Stimulated activated CD4-positive, alpha-beta T cell treated with anti-CD3 and anti-CD28 coated beads, Interleukin-1b, Interleukin-23, amount 100 ng/mL, for 48 hours (primary cell): ENCODE data around the gene PRPF6.

Source experiments
- DNase-seq: peaks from one replicate; pipeline ENCODE4 v3.0.0-alpha.2; 2020

The PRPF6 gene

DNA sequence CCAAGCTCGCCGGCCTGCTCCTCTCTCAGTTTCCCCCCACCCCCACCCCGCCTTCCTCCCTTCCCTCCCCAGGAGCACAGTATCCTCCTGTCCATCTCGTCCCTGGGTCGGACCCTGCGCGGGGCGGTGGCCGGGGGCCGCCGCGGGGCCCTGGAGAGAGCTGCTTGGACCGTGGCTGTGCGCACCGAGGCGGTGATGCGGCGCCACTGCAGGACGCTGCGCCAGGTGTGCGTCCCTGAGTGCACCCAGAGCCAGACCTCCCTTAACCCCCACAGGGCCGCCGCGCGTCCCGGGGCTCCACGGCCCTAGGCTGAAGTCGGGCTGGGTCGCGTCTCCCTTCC, 57.3 kb downstream of the PRPF6 start:
- no peak for DNase-seq

- peak; percentile 72 for DNase-seq
These were observed 57.8 kb downstream of the PRPF6 start for GRCh38 chr20:64038565-64039292.

- no peak for DNase-seq
These were observed 58.6 kb downstream of the PRPF6 start for GRCh38 chr20:64039293-64040160.

DNA sequence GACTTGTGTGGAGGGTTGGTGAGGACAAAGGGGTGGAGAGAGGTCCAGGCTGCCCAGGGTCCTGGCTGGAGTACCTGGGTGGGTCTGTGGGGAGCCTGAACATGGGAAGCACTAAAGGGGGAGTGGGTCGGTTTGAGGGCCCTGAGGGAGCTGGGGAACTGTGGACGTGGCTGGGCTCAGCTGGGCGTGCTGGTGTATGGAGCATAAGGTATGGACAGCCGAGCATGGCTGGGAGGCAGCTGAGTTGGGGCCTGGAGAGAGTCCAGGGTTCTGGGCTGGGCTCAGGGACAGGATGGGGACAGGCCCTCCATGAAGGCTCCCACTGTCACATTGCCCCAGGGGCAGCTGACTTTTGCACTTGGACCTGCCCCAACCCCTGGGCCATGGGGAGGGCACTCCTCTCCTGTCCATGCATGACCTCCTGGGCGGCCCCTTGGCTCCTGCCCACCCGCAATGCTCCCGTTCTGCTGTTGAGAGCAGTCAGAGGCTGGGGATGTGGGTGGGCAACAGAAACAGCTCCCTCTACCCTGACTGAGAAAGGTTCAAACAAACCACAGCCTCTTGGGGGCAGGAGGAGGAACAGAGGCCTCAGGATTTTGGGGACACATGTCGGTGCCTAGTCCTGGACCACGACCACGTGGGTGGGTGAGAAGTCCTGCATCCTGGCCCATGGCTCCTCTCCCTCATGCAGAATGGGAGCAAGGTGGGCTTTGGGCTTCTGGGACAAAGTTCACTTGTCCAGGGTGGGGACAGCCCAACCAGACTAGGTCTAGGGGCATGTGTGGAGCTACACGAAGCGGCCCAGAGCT, 59.5 kb downstream of the PRPF6 start:
- DNase-seq = no peak

DNA sequence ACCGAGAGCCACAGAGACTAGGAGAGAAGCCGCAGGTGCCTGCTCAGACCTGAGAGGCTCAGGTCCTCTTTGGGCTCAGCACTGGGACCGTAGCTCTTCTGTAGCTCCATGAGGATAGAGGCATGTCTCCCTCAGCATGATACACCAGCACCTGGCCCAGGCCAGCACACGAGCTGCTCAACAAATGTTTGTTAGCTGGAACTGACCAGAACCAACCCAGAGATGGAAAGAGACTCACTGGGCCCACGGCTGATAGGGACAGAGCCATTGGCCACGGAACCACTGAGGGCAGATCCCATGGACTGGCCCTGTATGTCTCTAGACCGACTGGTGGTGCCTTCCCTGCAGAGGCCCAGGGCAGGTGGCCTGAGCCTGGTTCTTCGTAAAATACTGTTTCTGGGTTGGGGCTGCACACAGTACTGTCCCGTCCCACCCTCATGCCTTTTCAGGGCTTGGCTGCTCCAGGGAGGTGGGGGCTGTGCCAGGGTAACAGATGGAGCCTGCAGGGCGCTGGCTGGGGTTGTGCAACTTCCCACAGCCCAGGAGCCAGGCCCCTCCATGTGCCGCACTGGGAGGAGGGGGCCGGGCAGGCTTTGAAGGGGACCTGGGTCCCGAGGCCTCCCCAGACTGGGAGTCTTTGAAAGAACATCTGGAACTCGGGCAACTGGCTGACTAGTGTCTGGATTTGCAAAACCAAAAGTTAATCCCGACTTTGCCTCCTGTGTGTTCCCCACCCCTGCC, 60.3 kb downstream of the PRPF6 start:
- no peak for DNase-seq

DNA sequence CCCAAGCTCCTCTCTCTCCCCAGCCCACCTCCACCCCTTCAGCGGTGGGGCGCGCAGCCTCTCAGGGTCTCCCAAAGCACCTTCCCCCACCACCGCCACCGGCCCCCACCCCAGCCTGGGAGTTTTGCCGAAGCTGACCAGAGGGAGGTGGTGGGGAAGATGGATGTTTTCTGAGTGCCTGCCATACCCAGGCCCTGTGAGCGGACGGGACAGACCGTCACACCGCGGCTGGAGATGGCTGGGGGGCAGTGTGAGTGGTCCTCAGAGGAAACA, 60.8 kb downstream of the PRPF6 start:
- no peak for DNase-seq

- DNase-seq = no peak
These were observed 61.3 kb downstream of the PRPF6 start for GRCh38 chr20:64042054-64042781.

- DNase-seq = no peak
These were observed 62.8 kb downstream of the PRPF6 start for GRCh38 chr20:64043768-64044167.

DNA sequence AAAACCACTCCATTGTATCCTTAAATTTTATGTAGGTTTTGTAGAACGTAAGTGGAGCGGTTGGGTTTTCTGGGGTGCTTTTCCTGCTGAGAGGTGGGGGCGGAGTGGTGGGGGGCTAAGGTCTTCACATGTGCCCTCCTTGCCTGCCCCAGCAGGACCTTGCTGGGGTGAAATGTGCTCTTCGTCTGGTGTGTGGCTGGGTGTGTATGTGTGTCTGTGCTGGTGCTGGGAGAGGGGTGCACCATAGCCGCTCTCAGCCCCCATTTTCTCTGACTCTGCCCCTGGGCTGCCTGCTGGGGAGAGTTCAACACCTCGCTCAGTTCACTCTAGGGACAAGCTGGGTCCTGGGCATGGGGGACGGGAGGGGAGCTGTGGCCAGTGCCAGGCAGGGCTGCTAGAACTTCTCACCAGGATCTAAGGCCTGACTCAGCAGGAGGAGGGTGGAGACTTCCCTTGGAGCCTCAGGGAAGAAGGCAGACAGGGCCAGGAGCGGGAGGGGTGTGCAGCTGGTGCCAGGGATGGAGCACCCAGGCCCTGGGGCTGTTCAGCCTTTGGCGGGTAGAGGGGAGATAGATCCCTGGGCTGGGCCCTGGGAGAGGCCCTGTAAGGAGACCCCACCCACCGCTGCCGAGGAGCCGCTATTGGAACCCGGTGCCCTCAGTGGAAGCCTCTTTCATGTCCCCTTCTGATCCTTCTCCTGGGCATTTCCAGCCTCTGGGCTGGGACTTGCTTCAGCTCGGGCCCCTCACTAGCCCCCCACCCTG, 63.7 kb downstream of the PRPF6 start:
- no peak for DNase-seq

GRCh38 chr20:64045346-64046011, 64.5 kb downstream of the PRPF6 start:
- DNase-seq = no peak

- no peak for DNase-seq
These were observed 66.1 kb downstream of the PRPF6 start for GRCh38 chr20:64047046-64047389.

DNA sequence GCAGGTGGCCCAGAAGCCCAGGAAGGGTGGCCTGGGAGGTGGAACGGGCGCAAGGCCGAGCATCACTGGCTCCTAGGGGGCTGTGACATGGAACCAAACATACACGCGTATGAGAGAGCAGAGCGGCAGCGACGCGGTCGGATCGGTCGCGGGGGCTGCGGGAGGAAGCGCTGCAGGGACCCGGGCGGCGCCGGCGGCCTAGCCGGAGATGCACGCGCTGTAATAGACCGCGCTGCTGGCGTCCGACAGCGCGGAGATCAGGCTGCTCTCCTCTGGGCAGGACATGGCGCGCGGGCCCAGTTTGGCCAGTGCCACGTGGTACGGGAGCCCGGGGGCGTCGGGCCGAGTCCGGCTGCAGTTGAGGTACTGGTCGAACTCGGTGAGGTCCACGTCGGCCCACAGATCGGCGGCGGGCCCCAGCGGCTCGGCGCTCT, 67.1 kb downstream of the PRPF6 start:
- no peak for DNase-seq

DNA sequence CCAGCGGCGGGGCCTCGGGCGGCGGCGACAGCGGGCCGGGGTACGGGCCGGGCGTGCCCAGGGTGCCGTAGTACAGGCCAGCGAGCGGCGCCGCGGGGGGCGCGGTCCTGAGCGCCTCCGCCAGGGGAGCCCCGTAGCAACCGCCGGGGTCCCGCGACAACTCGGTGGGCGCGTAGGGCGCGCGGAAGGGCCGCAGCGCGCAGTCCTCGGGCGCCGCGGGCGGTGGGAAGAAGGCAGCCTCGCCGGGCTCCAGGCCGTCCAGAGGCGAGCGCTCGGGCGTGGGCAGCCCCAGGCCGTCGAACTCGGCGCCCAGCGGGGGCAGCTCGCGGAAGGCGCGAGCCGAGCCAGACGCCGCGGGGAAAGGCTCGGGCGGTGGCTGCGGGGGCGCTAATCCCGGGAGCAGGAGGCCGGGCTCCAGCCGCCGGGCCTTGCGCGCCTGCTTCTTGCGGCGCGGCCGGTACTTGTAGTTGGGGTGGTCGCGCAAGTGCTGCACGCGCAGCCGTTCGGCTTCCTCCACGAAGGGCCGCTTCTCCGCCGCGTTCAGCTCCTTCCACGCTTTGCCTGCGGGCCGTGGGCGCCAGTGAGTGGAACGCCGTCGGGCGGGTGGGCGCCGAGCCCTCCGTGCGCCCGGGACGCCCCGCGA, 67.6 kb downstream of the PRPF6 start:
- DNase-seq = no peak

DNA sequence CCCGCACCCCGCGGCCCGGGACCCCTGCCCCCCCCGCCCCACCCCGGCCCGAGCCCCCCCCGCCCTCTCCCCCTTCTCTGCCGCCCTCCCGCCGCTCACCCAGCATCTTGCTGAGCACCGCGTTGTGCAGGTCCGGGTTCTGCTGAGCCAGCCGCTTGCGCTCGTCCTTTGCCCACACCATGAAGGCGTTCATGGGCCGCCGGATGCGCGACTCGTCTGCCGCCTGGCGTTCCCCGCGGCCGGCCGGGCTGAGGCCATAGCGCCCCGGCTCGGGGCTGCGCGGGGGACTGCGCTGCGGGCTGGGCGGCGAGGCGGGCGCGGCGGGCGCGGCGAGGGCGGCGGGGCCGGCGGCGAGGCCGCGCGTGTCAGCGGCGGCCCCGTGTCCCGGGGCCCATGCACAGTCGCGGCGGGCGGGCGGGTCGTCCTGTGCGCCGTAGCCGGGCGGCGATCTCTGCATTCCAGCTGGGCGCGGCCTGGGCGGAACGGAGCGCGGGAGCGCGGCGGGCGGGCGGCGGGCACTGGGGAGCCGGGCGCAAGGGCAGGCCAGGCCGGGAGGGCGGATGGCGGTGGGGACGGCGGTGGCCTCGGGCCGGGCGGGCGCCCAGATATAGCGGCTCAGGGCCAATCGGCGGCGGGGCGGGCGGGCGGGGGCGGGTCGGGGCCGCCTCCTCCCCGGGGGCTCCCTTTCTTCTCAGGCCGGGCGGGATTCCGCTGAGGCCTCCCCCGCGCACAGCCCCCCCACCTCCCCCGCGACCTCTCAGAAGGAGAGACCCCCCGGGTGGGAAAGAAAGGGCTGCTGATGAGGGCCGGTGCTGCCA, 68.3 kb downstream of the PRPF6 start, which contains the start of gene SOX18:
Gene SOX18, minus strand, starts transcription at position 580 of the 818 bp plus-strand sequence. Its CDS starts 123 bp downstream, at position 457.
- no peak for DNase-seq

- no peak for DNase-seq
These were observed 68.9 kb downstream of the PRPF6 start for GRCh38 chr20:64049878-64050260.

DNA sequence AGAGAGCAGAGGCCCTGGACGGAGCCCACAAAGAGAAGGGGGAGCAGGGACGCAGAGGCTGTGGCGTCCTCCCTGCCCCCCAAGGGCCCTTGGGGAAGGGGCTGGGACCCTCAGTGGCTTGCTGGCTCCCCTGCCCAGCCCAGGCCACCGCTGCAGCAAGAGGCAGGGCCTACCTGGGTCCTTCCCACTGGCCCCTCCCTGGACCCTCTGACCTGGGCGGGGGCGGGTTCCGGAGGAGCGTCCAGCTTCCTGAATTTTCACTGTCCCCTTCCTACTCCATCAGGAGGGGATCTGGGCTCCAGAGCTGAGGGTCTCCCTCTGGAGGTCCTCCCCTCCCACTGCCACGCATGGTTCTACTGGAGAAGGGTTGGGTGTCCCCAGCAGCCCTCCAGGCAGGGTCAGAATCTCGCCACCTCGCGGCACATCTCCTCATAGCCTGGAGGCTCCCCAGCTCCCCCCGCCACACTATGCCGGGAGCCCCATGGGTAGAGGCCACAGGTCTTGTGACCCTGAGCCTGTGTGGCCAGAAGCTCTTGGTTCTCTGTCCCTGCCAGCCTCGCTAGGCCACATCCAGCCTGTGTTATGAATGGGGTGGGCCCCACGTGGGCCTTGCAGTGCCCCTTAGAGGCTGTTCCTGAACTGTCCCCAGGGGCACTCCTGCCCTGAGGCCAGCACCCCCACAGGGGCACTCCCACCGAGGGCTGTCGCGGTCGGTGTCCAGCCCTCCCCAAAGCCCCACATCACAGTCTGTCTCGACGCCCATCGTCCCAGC, 69.5 kb downstream of the PRPF6 start:
- no peak for DNase-seq

DNA sequence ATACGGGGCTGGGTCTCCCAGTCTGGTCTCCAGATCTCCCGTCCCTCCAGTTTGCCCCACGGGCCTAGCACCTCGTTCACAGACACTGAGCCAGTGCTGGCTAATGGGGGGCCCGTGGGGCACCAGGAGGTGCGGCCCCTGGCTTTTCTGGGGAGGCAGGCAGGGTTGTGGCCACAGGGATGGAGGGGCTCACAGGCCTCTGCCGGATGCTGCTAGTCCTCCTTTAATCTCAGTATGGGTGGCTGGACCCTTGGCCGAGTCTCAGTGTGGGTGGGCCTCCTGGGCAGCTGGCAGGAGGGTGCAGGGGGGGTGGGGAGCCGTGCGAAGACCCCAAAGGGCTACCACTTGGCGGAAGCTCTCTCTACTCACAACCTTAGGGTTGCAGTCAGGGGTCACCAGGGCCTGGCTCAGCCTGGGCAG, 70.1 kb downstream of the PRPF6 start:
- DNase-seq = no peak

- no peak for DNase-seq
These were observed 70.8 kb downstream of the PRPF6 start for GRCh38 chr20:64051561-64052325.
